Activated naive CD8-positive, alpha-beta T cell (primary cell): ENCODE data around the gene PJA1.

Source experiments
- H3K27ac Mint-ChIP-seq: one replicate; pipeline ENCODE4 v1.8.0; 2021; ENCODE audit warnings: mixed read lengths
- H3K27me3 Mint-ChIP-seq: one replicate; pipeline ENCODE4 v1.8.0; 2021; ENCODE audit warnings: mixed read lengths
- H3K36me3 Mint-ChIP-seq: one replicate; pipeline ENCODE4 v1.8.0; 2021; ENCODE audit warnings: mixed read lengths
- H3K4me1 Mint-ChIP-seq: one replicate; pipeline ENCODE4 v1.8.0; 2021; ENCODE audit warnings: low read depth, mixed read lengths
- H3K4me3 Mint-ChIP-seq: one replicate; pipeline ENCODE4 v1.8.0; 2021; ENCODE audit warnings: mild to moderate bottlenecking, mixed read lengths
- H3K9me3 Mint-ChIP-seq: one replicate; pipeline ENCODE4 v1.8.0; 2021; ENCODE audit warnings: low read depth, mixed read lengths

PJA1 gene

GRCh38 chrX:69155786-69156520, 9.3 kb downstream of the PJA1 start:
- Mint-ChIP-seq H3K27ac (peak overlapping the region; percentile 50), H3K36me3 (no peaks in the 10 kb centered on the region), H3K4me1 (peaks cover 7% of the 10 kb centered on the region), H3K27me3 (no peaks in the 10 kb centered on the region), H3K9me3 (no peaks in the 10 kb centered on the region), H3K4me3 (no peak overlapping the region)

DNA sequence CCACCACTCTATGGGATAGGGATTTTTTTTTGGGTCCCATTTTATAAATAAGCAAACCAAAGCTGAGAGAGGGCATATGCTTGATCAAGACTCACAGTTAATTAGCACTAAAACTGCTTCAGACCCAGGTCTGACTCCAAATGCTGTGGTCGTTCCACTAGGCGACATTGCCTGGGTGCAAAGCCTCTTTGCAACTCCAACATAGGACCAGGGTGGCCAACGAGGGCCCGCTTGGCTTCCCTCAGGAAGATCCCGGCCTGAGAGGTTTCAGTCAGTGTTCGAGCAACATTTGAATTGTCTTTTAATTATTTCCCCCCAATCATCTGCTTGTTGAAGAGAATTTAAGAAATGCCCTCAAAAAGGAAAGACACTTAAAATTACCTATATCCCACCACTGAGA, 11.2 kb downstream of the PJA1 start:
- Mint-ChIP-seq H3K36me3 (no peaks in the 10 kb centered on the region), H3K4me3 (no peak overlapping the region)

GRCh38 chrX:69153060-69153730, 12.1 kb downstream of the PJA1 start:
- H3K27me3 Mint-ChIP-seq = peaks cover 2% of the 10 kb centered on the region
- no peaks in the 10 kb centered on the region for H3K4me1 Mint-ChIP-seq
- no peaks in the 10 kb centered on the region for H3K36me3 Mint-ChIP-seq
- no peaks in the 10 kb centered on the region for H3K9me3 Mint-ChIP-seq
- H3K4me3 Mint-ChIP-seq = no peak overlapping the region
- H3K27ac Mint-ChIP-seq = no peak overlapping the region

More for the DNA sequence above, 11.2 kb downstream of the PJA1 start:
- peaks cover 1% of the 10 kb centered on the region for H3K4me1 Mint-ChIP-seq
- H3K27ac Mint-ChIP-seq = no peak overlapping the region
- no peaks in the 10 kb centered on the region for H3K27me3 Mint-ChIP-seq
- no peaks in the 10 kb centered on the region for H3K9me3 Mint-ChIP-seq

GRCh38 chrX:69152417-69152841, 12.8 kb downstream of the PJA1 start:
- Mint-ChIP-seq H3K27me3 (peaks cover 2% of the 10 kb centered on the region), H3K36me3 (no peaks in the 10 kb centered on the region), H3K4me1 (no peaks in the 10 kb centered on the region), H3K27ac (no peak overlapping the region), H3K9me3 (no peaks in the 10 kb centered on the region), H3K4me3 (no peak overlapping the region)

GRCh38 chrX:69151866-69152284, 13.4 kb downstream of the PJA1 start:
- H3K36me3 Mint-ChIP-seq = no peaks in the 10 kb centered on the region
- peaks cover 2% of the 10 kb centered on the region for H3K27me3 Mint-ChIP-seq
- H3K4me3 Mint-ChIP-seq = no peak overlapping the region
- H3K27ac Mint-ChIP-seq = no peak overlapping the region
- H3K9me3 Mint-ChIP-seq = no peaks in the 10 kb centered on the region
- no peaks in the 10 kb centered on the region for H3K4me1 Mint-ChIP-seq

DNA sequence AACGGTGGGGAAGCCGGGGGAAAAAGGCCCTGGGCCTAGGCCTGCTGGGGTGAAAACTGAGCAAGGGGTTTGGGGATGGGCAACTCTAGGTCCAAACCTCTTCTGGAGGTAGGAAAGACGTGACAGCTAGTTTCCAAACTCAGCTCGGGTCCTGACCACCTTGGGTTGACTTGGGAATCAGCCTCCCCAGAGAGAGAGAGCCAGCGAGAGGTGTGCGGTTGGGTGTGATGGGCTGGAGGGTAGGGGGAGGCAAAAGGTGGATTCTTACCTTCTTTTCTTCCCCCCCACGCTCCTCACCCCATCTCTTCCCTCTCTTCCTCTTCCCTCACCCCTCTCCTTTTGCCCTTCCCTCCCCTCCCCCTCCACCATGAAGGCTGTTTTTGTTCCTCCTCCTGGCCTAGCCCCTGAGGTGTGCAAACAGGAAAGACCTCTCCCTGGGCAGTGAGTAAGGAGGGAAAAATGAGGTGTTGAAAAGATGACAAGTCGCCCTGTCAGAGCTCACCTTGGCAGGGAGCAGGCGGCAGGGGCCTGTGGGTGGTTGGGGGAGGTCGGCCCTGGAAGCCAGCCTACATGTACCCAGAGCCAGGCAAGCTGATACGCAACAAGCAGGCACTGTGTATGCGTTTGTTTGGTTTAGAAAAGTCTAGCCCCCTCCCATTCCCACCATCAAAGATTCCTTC, 14.8 kb downstream of the PJA1 start:
- no peaks in the 10 kb centered on the region for H3K4me1 Mint-ChIP-seq
- no peak overlapping the region for H3K27ac Mint-ChIP-seq
- H3K27me3 Mint-ChIP-seq = peaks cover 2% of the 10 kb centered on the region
- no peak overlapping the region for H3K4me3 Mint-ChIP-seq
- no peaks in the 10 kb centered on the region for H3K9me3 Mint-ChIP-seq
- H3K36me3 Mint-ChIP-seq = no peaks in the 10 kb centered on the region

- Mint-ChIP-seq H3K4me1 (no peaks in the 10 kb centered on the region), H3K27me3 (peaks cover 2% of the 10 kb centered on the region), H3K36me3 (no peaks in the 10 kb centered on the region), H3K4me3 (no peak overlapping the region), H3K27ac (no peak overlapping the region), H3K9me3 (no peaks in the 10 kb centered on the region)
These were observed 15.6 kb downstream of the PJA1 start for GRCh38 chrX:69149466-69150280.

- no peak overlapping the region for H3K27ac Mint-ChIP-seq
- H3K4me1 Mint-ChIP-seq = no peaks in the 10 kb centered on the region
- no peaks in the 10 kb centered on the region for H3K36me3 Mint-ChIP-seq
- H3K4me3 Mint-ChIP-seq = no peak overlapping the region
- H3K9me3 Mint-ChIP-seq = no peaks in the 10 kb centered on the region
- peaks cover 2% of the 10 kb centered on the region for H3K27me3 Mint-ChIP-seq
These were observed 16.3 kb downstream of the PJA1 start for GRCh38 chrX:69148946-69149345.

DNA sequence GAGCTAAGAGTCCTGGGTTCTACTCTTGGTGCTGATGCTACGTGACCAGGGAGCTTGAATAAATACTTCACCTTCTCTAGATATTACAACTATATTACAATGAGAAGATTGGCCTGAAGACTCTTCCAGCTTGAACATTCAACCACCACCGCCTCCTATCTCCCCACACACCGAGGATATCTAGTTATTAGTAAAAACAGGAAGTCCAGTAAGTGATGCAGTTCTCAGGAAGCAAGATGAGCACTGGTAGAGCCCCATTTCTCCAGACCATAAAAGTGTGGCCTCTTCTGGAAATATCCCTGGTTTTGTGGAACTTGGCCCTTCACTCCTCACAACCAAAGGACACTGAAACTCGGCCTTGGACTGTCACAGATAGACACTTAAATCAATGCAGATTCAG, 18.5 kb downstream of the PJA1 start:
- Mint-ChIP-seq H3K4me3 (no peak overlapping the region), H3K27me3 (peaks cover 2% of the 10 kb centered on the region)

DNA sequence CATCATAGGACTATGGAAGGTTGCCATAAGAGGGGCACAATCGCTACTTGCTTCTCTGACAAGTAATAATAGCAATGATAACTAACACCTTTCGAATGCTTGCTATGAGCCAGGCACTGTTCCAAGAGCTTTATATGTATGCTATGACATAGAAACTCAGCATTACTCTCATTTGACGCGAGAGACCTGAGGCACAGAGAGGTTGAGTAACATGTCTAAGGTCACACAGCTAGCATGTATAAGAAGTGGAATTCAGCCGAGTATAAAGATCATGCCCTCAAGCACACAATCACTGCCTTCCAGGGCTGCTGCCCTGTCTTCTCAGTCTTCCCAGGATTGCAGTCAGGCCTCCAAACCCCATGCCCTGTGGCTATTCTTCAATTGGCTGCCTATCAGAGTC, 19.5 kb downstream of the PJA1 start:
- Mint-ChIP-seq H3K27me3 (peaks cover 2% of the 10 kb centered on the region), H3K9me3 (no peaks in the 10 kb centered on the region), H3K27ac (no peak overlapping the region), H3K4me1 (no peaks in the 10 kb centered on the region), H3K36me3 (no peaks in the 10 kb centered on the region), H3K4me3 (no peak overlapping the region)

More for the DNA sequence above, 18.5 kb downstream of the PJA1 start:
- Mint-ChIP-seq H3K36me3 (no peaks in the 10 kb centered on the region), H3K4me1 (no peaks in the 10 kb centered on the region), H3K9me3 (no peaks in the 10 kb centered on the region), H3K27ac (no peak overlapping the region)

DNA sequence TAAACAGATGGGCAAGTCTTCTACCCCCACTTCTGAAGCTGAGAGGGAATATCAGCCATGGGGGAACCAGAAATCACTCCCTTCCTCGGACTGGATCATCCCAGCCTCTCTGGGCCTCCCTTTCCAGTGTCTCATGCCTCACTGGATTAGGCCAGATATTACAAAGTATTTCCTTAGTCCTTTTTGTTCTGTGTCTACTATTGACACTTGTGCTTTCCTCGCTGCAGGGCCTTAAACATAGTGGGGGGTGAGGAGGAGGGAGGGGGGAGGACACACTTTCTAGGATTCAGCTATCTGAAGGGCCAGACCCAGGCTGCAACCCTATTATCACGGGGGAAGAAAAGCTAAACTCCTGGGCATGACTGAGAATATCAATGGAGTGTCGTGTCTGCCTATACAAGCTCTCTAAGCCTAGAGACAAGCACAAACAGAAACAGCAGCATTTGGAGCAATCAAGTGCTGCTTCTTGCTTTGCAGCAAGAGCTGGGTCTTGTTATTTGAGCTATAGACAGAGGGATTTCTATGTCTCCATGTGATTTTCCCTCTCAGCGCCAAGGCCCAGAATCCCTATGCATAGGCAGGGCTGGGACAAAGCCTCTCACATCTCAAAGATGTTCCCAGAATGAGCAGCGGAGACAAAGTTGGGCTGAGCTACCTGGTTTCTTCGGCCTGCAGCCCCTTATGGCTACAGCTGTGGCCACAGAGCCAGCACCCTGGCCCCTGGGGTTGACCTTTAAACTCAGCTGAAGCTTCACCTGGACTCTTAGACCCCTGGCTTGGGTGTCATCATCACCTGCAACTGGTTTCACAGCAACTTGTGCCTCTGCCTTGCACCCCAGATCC, 20.2 kb downstream of the PJA1 start:
- no peaks in the 10 kb centered on the region for H3K36me3 Mint-ChIP-seq
- no peak overlapping the region for H3K4me3 Mint-ChIP-seq
- no peak overlapping the region for H3K27ac Mint-ChIP-seq
- peaks cover 2% of the 10 kb centered on the region for H3K27me3 Mint-ChIP-seq
- no peaks in the 10 kb centered on the region for H3K9me3 Mint-ChIP-seq
- H3K4me1 Mint-ChIP-seq = no peaks in the 10 kb centered on the region

DNA sequence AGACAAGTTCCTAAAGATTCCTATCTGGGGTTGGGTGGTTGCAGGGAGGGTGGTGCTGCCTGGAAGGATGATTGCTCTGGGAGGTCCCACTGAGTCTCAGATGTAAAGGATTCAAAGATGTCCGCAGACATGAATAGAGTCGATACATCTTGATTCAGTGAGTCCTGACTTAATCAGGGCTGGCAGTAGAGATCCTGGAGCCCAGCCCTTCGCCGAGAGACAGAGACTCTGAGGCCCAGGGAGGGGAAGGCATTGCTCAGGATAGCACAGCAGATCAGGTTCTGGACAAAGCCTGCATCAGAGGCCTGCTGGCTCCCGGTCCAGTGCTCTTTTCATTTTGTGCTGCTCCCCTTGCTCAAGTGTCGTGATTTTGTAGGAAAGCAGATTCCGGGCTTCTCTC, 21.7 kb downstream of the PJA1 start:
- Mint-ChIP-seq H3K36me3 (no peaks in the 10 kb centered on the region), H3K4me3 (no peak overlapping the region), H3K4me1 (no peaks in the 10 kb centered on the region), H3K27ac (no peak overlapping the region), H3K9me3 (no peaks in the 10 kb centered on the region), H3K27me3 (peaks cover 2% of the 10 kb centered on the region)

DNA sequence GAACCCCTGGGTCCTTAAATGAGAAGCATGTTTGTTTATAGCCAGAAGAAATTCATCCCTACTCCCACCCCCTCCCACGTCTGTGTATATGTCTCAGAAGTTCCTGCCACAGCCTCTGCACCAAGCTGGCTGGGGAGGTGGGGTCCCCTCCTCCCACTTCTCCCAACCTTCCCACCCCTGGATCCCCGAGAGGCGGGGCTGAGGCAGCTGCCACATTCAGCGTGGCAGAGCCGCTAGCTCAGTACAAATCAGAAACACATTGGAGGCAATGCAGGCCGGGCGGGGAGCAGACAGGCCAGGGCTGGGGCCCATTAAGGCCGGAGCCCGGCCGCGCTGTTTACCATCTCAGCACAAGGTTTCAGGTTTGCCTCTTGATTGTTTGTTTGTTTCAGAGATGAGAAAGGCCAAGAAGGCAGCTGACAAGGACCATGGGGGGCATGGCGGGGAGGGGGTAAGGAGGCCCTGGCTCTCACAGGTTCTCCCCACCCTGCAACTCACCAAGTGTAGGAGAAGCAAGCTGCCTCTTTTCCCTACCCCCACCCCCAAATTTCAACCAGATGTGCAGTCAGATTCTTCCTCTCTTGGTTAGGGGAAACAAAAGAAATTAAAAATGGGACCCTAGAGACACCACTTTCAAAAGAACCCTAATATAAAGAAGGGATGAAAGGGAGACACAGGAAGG, 22.3 kb downstream of the PJA1 start:
- H3K4me3 Mint-ChIP-seq = no peak overlapping the region
- no peaks in the 10 kb centered on the region for H3K4me1 Mint-ChIP-seq
- H3K9me3 Mint-ChIP-seq = no peaks in the 10 kb centered on the region
- H3K27me3 Mint-ChIP-seq = no peaks in the 10 kb centered on the region
- H3K36me3 Mint-ChIP-seq = no peaks in the 10 kb centered on the region
- H3K27ac Mint-ChIP-seq = no peak overlapping the region

GRCh38 chrX:69140837-69141236, 24.4 kb downstream of the PJA1 start:
- no peak overlapping the region for H3K4me3 Mint-ChIP-seq
- H3K9me3 Mint-ChIP-seq = no peaks in the 10 kb centered on the region
- H3K27ac Mint-ChIP-seq = no peak overlapping the region
- no peaks in the 10 kb centered on the region for H3K27me3 Mint-ChIP-seq
- H3K36me3 Mint-ChIP-seq = no peaks in the 10 kb centered on the region
- no peaks in the 10 kb centered on the region for H3K4me1 Mint-ChIP-seq
